Stimulated activated CD4-positive, alpha-beta T cell treated with anti-CD3 and anti-CD28 coated beads, Interleukin-1b, Interleukin-23, amount 100 ng/mL, for 4 hours (primary cell): ENCODE data around the gene TIA1.
A peak's percentile ranks its signal among the peaks of the same experiment; 100 is the strongest.
"Not testable (repeated sequence)": the region's sequence is repeated elsewhere in the genome, so short reads cannot be mapped to it uniquely, and the experiment has no call there.

ENCODE experiments used
- DNase-seq, 2 donors: peaks; one replicate each; pipeline ENCODE4 v3.0.0-alpha.2; 2020; ENCODE audit warnings: low read depth in 2 of 2

Gene TIA1

GRCh38 chr2:70248181-70248847 is at the start of gene TIA1:
Gene TIA1 (minus strand): TSS chr2:70248628. CDS start chr2:70248430, 198 bp downstream.
- peak; percentile 96 to 98 for DNase-seq

GRCh38 chr2:70297828-70298227 is 49.4 kb upstream of the TIA1 start:
- DNase-seq: not testable (repeated sequence)

- DNase-seq: no peak
Observed at GRCh38 chr2:70283500-70284191, 35.2 kb upstream of the TIA1 start.

- no peak for DNase-seq
Observed at GRCh38 chr2:70282439-70282838, 34.0 kb upstream of the TIA1 start.

GRCh38 chr2:70280242-70280798 is 31.9 kb upstream of the TIA1 start:
- no peak for DNase-seq

- no peak for DNase-seq
Observed at GRCh38 chr2:70270323-70270722, 21.9 kb upstream of the TIA1 start.

- DNase-seq: not testable (repeated sequence)
Observed at GRCh38 chr2:70269422-70270302, 21.2 kb upstream of the TIA1 start.

- DNase-seq: not testable (repeated sequence)
Observed at GRCh38 chr2:70266925-70267324, 18.5 kb upstream of the TIA1 start.

- no peak for DNase-seq
Observed at GRCh38 chr2:70261501-70261900, 13.1 kb upstream of the TIA1 start.

- peak in 1 of 2 donors; percentile 7 for DNase-seq
Observed at GRCh38 chr2:70258532-70258875, 10.1 kb upstream of the TIA1 start.

GRCh38 chr2:70255637-70256314 is 7.3 kb upstream of the TIA1 start:
- no peak for DNase-seq

- no peak for DNase-seq
Observed at GRCh38 chr2:70250434-70250833, 2.0 kb upstream of the TIA1 start.

- DNase-seq: no peak
Observed at GRCh38 chr2:70247364-70248180, 856 bp downstream of the TIA1 start.

- no peak for DNase-seq
Observed at GRCh38 chr2:70243806-70244584, 4.4 kb downstream of the TIA1 start.

- no peak for DNase-seq
Observed at GRCh38 chr2:70242552-70242951, 5.9 kb downstream of the TIA1 start.

- DNase-seq: no peak
Observed at GRCh38 chr2:70241340-70241739, 7.1 kb downstream of the TIA1 start.

- no peak for DNase-seq
Observed at GRCh38 chr2:70240599-70240998, 7.8 kb downstream of the TIA1 start.

GRCh38 chr2:70233926-70234325 is 14.5 kb downstream of the TIA1 start:
- DNase-seq: no peak

- no peak for DNase-seq
Observed at GRCh38 chr2:70226781-70227180, 21.6 kb downstream of the TIA1 start.

- DNase-seq: not testable (repeated sequence)
Observed at GRCh38 chr2:70223305-70223704, 25.1 kb downstream of the TIA1 start.
